HG03103 (cell line): ENCODE measurements around the gene RADX.
A peak's percentile ranks its signal among the peaks of the same experiment; 100 is the strongest.
"Not testable (repeated sequence)": the region's sequence is repeated elsewhere in the genome, so short reads cannot be mapped to it uniquely, and the experiment has no call there.

ENCODE experiments used
- ATAC-seq: cut with Tn5 transposase; IDR thresholded peaks from one replicate; pipeline ENCODE4 v1.9.1; 2021; ENCODE audit warnings: low read depth; ENCODE audit not compliant: unreplicated experiment

RADX gene

GRCh38 chrX:106611679-106612392, at the start of gene RADX:
Gene RADX (plus strand): TSS chrX:106611978. CDS start chrX:106612081, 103 bp downstream.
- peak; percentile 97 for ATAC-seq

- ATAC-seq = no peak
These were observed 46.8 kb upstream of the RADX start for GRCh38 chrX:106564986-106565385.

- no peak for ATAC-seq
These were observed 45.4 kb upstream of the RADX start for GRCh38 chrX:106566362-106566761.

- ATAC-seq = no peak
These were observed 29.9 kb upstream of the RADX start for GRCh38 chrX:106581856-106582255.

- no peak for ATAC-seq
These were observed 26.3 kb upstream of the RADX start for GRCh38 chrX:106585478-106585877.

GRCh38 chrX:106588801-106589200, 23.0 kb upstream of the RADX start:
- ATAC-seq = no peak

- no peak for ATAC-seq
These were observed 12.4 kb upstream of the RADX start for GRCh38 chrX:106599411-106599810.

GRCh38 chrX:106606571-106606970, 5.2 kb upstream of the RADX start:
- no peak for ATAC-seq

GRCh38 chrX:106608016-106608415, 3.8 kb upstream of the RADX start:
- no peak for ATAC-seq

- peak; percentile 6 for ATAC-seq
These were observed 480 bp upstream of the RADX start for GRCh38 chrX:106611317-106611678.

GRCh38 chrX:106612393-106612763, 600 bp downstream of the RADX start:
- ATAC-seq = peak; percentile 3

- ATAC-seq = no peak
These were observed 1.5 kb downstream of the RADX start for GRCh38 chrX:106613277-106613676.

- ATAC-seq = no peak
These were observed 3.3 kb downstream of the RADX start for GRCh38 chrX:106615041-106615440.

GRCh38 chrX:106619797-106620196, 8.0 kb downstream of the RADX start:
- ATAC-seq = no peak

- ATAC-seq = no peak
These were observed 10.1 kb downstream of the RADX start for GRCh38 chrX:106621836-106622235.

GRCh38 chrX:106626789-106627188, 15.0 kb downstream of the RADX start:
- ATAC-seq = no peak

- no peak for ATAC-seq
These were observed 19.8 kb downstream of the RADX start for GRCh38 chrX:106631615-106632014.

GRCh38 chrX:106649523-106650428, 38.0 kb downstream of the RADX start:
- ATAC-seq = peak; percentile 93

- ATAC-seq = not testable (repeated sequence)
These were observed 41.8 kb downstream of the RADX start for GRCh38 chrX:106653625-106654024.

GRCh38 chrX:106670631-106671030, 58.9 kb downstream of the RADX start:
- no peak for ATAC-seq

- ATAC-seq = no peak
These were observed 60.7 kb downstream of the RADX start for GRCh38 chrX:106672527-106672926.

- ATAC-seq = no peak
These were observed 68.9 kb downstream of the RADX start for GRCh38 chrX:106680716-106681115.
